Astrocyte (in vitro differentiated cells and primary cell): ENCODE data around the gene RHBDL1.

Experiments
- EZH2 ChIP-seq: IDR thresholded peaks from 2 replicates; pipeline ENCODE4 v1.6.1; 2012; ENCODE audit warnings: mild to moderate bottlenecking, low read length, inconsistent platforms; ENCODE audit not compliant: insufficient read depth
- TF ChIP-seq, protein P1 (sequence below): IDR thresholded peaks from 2 replicates; pipeline ENCODE4 v1.5.1; 2011; ENCODE audit warnings: low read depth, mild to moderate bottlenecking, inconsistent platforms, low read length, moderate library complexity; ENCODE audit not compliant: insufficient read depth

DNA sequence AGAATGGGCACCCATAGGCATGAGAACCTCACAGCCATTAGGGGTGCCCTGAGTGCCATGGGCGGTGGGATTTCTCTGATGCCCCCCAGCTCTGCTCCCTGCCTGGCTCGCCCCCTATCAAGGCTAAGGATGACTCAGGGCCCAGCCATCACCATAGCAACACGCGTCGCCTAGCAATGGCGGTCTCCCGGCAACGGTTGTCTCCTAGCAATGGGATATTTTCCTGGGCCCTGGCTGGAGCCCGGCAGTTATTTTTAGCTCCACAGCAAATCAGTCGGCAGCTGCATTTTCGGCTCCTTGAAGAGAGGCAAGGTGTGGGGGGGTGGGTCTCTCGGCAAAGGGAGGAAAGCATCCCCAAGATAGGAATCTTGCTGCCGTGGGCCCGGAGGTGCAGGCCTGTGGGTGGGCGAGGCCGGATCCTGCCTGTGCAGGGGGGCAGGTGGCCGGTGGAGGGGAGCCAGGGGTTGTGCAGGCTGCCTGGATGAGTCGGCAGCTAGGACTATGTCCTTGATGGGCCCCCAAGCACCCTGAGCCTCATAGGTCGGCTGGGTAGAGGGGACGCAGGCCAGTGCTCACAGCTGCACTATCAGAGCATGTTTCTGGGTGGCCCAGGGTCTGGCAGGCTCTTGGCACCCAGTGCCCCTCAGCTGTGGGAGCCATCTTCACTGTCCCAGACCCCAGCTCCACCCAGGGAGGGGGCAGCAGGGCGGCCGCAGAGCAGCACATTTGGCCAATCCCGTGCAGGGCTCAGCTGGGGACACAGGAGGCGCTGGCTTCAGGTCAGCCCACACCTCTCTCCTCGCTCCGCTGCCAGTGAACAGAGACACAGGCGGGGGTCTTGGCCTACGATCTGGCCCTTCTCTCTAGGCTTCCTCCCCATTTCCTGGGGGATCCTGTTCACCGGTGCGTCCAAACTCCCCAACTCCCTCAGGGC, 34.4 kb downstream of the RHBDL1 start:
- TF ChIP-seq, protein P1, sequence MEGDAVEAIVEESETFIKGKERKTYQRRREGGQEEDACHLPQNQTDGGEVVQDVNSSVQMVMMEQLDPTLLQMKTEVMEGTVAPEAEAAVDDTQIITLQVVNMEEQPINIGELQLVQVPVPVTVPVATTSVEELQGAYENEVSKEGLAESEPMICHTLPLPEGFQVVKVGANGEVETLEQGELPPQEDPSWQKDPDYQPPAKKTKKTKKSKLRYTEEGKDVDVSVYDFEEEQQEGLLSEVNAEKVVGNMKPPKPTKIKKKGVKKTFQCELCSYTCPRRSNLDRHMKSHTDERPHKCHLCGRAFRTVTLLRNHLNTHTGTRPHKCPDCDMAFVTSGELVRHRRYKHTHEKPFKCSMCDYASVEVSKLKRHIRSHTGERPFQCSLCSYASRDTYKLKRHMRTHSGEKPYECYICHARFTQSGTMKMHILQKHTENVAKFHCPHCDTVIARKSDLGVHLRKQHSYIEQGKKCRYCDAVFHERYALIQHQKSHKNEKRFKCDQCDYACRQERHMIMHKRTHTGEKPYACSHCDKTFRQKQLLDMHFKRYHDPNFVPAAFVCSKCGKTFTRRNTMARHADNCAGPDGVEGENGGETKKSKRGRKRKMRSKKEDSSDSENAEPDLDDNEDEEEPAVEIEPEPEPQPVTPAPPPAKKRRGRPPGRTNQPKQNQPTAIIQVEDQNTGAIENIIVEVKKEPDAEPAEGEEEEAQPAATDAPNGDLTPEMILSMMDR: no peak
- TF ChIP-seq EZH2: no peak
